ENCODE data around the gene CDRT15L2. TPM values are rescaled to one million over a fixed set of nuclear protein-coding genes. Genes with fewer than 3 reads are reported as not detected.
"Not testable (repeated sequence)": the region's sequence is repeated elsewhere in the genome, so short reads cannot be mapped to it uniquely, and the experiment has no call there.

CDRT15L2 gene
- total and polyA plus RNA-seq, 10 donors, result not detected

- 83 to 100% (median 93%) methylated on average over 3 of the region's 4 CpGs; no CpG with 5 or more reads in 1 of the 5 donors for WGBS, 5 donors
- H3K4me3 ChIP-seq; H3K27me3 ChIP-seq (replicated peaks in 1 of 7); intact Hi-C loops (cut with DNase I; ENCODE audit: low total_unique reads); H3K36me3 ChIP-seq; H3K9me3 ChIP-seq; H3K4me1 ChIP-seq; DNase-seq; H3K27ac ChIP-seq: not testable (repeated sequence)
These were observed 24.8 kb upstream of the CDRT15L2 start for GRCh38 chr17:20554728-20555127.

DNA sequence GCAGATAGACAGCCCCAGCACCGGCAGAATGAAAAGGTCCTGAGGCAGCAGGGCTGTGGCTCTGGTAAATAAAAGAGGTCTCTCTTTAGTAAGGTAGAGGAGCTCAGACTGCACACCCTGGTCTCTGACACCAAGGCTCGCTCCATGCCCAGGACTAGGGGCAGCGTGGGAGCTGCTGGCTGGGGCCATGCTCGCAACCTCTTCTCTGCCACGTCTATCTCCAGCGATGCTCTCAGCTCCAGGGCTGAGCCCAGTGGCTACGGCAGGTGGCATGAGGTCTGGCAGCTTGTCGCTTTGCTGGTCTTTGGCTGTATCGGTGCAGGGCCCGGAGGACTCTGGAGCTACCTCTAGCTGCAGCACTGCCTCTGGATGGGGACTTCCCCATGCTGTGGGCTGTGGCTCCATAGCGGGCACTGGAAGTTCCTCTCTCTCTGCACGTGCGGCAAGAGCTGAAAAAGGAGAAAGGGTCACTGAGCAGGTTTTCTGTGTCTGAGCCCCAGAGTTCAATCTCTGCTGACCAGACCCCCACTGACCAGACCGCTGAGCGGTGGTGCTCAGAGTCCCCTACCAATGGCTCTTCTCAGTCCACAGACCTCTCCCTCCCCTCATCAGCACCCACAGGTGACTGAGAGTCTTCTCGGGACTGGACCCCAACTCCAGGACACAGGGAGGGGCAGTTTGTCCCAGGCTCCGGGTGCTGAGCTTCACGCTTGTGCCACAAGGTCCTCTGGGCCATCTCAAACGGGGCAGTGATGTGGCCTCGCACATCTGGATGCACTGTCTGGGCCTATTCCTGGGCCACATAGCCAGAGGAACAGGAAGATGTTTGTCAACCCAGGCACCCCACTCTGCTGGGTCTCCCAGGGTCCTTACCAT lies 24.2 kb upstream of the CDRT15L2 start:
- H3K4me3 ChIP-seq; H3K36me3 ChIP-seq; intact Hi-C loops (cut with DNase I; ENCODE audit: low total_unique reads); H3K4me1 ChIP-seq; H3K9me3 ChIP-seq; DNase-seq; H3K27me3 ChIP-seq (replicated peaks in 1 of 7); H3K27ac ChIP-seq: not testable (repeated sequence)
- 61 to 66% (median 64%) methylated on average over 5 to 16 of the region's 20 CpGs; no CpG with 5 or more reads in 1 of the 5 donors for WGBS, 5 donors

DNA sequence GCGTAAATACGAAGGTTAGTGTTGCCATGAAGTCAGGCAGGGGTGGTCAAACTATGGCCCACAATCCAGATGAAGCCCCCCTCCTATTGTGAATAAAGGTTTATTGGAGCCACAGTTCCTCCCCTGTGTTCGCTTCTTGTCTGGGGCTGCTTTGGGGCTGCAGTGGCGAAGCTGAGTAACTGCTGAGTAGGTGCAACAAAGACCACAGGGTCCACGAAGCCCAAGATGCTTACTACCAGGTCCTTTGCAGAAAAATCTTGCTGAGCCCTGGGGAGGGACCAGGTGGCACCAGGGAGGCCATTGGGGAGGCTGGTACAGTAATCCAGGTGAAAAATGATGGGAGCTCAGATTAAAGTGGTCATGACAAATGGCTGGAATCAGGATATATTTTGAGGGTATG lies 21.4 kb upstream of the CDRT15L2 start:
- WGBS, 5 donors, result 83 to 91% (median 84%) methylated on average over 5 of the region's 5 CpGs
- H3K4me3 ChIP-seq; H3K4me1 ChIP-seq; H3K27me3 ChIP-seq (replicated peaks in 1 of 7); H3K9me3 ChIP-seq; intact Hi-C loops (cut with DNase I; ENCODE audit: low total_unique reads); H3K36me3 ChIP-seq; DNase-seq; H3K27ac ChIP-seq: not testable (repeated sequence)

DNA sequence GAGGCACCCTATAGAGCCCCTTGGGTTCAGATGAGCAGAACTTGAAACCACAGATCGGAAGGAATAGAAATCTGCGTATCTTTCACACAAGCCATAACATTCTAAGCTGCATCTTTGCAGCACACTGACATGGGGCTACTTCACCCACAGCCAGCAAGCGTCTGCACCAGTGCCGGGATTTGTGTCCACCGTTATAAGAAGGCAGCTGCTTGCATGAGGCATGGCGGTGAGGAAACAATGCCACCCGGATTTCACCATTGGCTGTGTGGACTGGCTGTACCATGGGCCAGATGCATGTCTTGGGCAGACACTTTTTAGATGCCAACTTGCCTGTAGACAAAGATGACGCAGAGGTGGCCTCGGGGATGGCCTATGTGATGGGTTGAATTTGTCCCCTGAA lies 20.5 kb upstream of the CDRT15L2 start:
- H3K4me3 ChIP-seq; H3K36me3 ChIP-seq; intact Hi-C loops (cut with DNase I; ENCODE audit: low total_unique reads); DNase-seq; H3K27me3 ChIP-seq (replicated peaks in 1 of 7); H3K9me3 ChIP-seq; H3K27ac ChIP-seq; H3K4me1 ChIP-seq: not testable (repeated sequence)
- 88 to 92% (median 91%) methylated on average over 8 to 9 of the region's 9 CpGs for WGBS, 5 donors

GRCh38 chr17:20562587-20562986 lies 16.9 kb upstream of the CDRT15L2 start:
- H3K36me3 ChIP-seq, result no peaks in the 10 kb centered on the region
- H3K4me1 ChIP-seq, result no peaks in the 10 kb centered on the region
- DNase-seq, result no peak
- WGBS, 5 donors, result 77 to 93% (median 89%) methylated on average over 2 to 3 of the region's 3 CpGs
- no peak overlapping the region for H3K27ac ChIP-seq
- no peaks in the 10 kb centered on the region for H3K9me3 ChIP-seq
- peaks cover 0 to 3% (median 0%) of the 10 kb centered on the region in 7 donors for H3K27me3 ChIP-seq (replicated peaks in 1 of 7)
- no peak for TF ChIP-seq POLR2AphosphoS5 (IDR thresholded peaks at IDR 0.05)
- TF ChIP-seq CTCF (IDR thresholded peaks at IDR 0.05 in 8 of 11, conservative IDR thresholded peaks at IDR 0.05 in 3 of 11), result no peak
- TF ChIP-seq POLR2A (IDR thresholded peaks at IDR 0.05), result no peak
- intact Hi-C loops (cut with DNase I; ENCODE audit: low total_unique reads), result no loop called here
- no peak overlapping the region for H3K4me3 ChIP-seq

DNA sequence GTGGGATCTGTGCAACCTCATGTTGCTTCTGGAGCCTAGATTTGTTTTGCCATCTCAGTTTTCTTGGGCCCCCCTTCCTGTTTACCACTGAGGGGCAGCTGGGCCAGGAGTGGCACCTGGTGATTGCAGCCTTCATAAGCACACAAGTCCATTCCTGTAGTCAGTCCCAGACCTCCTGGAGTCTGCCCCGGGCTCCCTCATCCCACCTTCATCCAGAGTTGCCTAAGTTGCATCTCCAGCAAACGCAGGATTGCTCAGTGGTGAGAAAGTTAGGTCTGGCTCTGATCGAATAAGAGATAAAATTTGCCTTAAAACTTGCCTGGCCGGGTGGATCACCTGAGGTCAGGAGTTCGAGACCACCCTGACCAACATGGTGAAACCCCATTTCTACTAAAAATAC lies 14.3 kb upstream of the CDRT15L2 start:
- not testable (repeated sequence) for H3K27me3 ChIP-seq (replicated peaks in 1 of 7)

More for the DNA sequence above, 14.3 kb upstream of the CDRT15L2 start:
- DNase-seq; intact Hi-C loops (cut with DNase I; ENCODE audit: low total_unique reads); H3K36me3 ChIP-seq; H3K4me1 ChIP-seq; H3K4me3 ChIP-seq; H3K9me3 ChIP-seq; H3K27ac ChIP-seq: not testable (repeated sequence)
- 74 to 94% (median 89%) methylated on average over 5 of the region's 5 CpGs for WGBS, 5 donors
